Ammon's horn (tissue), 1 donor: ENCODE data around the gene FCRLA.
A peak's percentile ranks its signal among the peaks of the same experiment; 100 is the strongest.
"Not testable (repeated sequence)": the region's sequence is repeated elsewhere in the genome, so short reads cannot be mapped to it uniquely, and the experiment has no call there.

ENCODE experiments used
- DNase-seq: peaks from one replicate; pipeline ENCODE4 v3.0.0-alpha.2; 2016; ENCODE audit warnings: low spot score

The FCRLA gene

DNA sequence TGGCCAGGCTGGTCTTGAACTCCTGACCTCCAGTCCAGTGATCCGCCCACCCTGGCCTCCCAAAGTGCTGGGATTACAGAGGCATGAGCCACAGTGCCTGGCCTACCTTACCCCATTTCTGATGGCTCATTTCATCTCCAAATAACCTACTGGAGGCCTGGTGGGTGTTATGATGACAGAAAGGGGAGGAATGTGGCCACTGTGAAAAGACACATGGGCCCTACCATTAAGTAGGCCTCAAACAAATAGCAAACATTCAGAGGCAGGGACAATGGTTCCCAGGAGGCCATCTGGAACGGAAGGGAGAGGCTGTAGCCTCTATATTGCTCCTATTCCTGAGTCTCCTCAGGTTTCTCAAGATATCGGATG lies 932 bp upstream of the FCRLA start:
- no peak for DNase-seq

DNA sequence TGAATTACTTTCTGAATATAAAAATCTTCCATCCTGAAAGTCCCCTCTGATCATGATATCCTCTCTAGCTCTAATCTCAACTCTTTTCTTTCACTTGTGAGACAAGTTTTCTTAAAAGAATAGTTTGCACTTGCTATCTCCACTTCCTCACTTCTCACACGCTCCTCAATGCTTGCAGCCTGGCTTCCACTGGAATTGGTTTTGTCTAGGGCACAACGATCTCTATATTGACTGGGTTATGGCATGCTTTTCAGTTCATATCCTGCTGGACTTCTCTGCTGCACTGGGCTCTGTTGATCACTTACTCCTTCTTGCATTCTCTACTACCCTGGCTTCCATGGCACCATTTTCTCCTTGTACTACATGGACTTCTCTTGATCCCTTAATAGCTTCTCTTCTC lies 474 bp downstream of the FCRLA start:
- no peak for DNase-seq

- DNase-seq: no peak
These were observed 2.3 kb downstream of the FCRLA start for GRCh38 chr1:161709373-161709772.

GRCh38 chr1:161710560-161710959 lies 3.5 kb downstream of the FCRLA start:
- DNase-seq: no peak

DNA sequence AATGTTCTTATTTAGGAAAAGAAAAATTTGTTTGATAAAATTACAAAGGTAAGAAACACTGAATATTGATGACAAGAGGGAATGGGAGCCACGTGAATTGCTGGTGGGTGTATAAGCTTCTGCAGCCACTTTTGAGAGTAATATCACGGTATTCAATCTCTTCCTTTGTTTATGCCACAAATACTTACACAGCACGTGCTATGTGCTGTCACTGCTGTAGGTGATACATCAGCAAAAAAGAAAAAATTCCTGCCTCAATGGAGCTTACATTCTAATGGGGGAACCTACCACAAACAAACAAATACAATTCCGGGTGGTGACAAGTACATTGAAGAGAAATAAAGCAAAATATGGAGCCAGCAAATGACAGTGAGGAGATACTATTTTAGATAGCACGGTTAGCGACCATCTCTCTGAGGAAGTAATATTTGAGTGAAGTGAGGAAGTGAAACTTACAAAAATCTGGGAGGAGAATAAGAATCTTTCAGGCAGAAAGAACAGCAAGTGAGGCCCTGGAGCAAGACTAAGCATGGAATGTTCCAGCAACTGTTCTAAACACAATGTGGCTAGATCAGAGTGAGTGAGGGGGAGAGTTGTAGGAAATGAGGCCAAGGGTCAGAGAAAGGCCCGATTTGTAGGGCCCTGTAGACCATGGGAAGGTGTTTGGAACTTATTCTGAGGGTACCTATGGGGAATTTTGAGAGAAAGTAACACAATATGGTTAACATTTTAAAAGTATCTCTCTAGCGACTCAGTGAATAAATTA lies 11.7 kb downstream of the FCRLA start:
- peak; percentile 10 for DNase-seq

GRCh38 chr1:161719325-161719611 lies 12.2 kb downstream of the FCRLA start:
- DNase-seq: no peak

GRCh38 chr1:161720422-161720821 lies 13.4 kb downstream of the FCRLA start:
- no peak for DNase-seq

DNA sequence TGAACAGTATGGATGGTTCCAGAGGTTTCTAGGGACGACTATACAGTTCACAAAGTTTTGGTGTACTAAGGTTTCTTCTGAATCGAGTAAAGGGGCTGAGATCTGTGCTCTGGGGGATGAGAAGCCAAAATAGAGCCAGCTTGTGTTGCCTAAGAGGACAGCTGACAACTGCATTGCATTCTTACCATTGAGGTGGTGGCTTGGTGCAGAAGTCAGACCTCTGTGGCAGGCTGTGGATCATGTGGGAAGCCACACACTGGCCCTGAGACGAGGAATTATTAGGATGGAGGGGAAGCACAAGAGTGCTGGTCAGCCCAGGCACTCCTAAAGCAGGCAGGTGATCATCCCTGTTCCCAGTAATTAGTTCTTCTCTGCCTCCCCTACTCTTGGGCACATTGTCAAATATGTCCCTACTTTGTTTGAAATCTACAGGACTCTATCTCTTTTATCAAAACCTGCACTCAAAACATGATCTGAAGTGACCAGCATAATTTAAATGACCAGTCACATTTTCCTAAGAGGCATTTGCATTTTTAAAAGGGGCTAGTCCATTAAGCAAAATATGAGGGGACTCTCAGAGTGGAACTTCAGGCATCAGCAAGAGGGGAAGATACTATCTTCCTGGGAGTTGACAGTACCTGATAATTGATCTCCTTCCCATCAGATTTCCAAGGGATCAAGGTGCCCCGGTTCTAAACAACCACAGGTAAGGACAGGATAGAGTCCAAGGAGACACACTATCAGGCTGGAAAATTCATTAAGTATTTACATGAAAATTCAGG lies 14.1 kb downstream of the FCRLA start, which contains the start of gene FCRLB:
FCRLB (plus strand) TSS at position 589 of the 782 bp plus-strand sequence. CDS start 1,129 bp downstream, outside the sequence.
- no peak for DNase-seq

DNA sequence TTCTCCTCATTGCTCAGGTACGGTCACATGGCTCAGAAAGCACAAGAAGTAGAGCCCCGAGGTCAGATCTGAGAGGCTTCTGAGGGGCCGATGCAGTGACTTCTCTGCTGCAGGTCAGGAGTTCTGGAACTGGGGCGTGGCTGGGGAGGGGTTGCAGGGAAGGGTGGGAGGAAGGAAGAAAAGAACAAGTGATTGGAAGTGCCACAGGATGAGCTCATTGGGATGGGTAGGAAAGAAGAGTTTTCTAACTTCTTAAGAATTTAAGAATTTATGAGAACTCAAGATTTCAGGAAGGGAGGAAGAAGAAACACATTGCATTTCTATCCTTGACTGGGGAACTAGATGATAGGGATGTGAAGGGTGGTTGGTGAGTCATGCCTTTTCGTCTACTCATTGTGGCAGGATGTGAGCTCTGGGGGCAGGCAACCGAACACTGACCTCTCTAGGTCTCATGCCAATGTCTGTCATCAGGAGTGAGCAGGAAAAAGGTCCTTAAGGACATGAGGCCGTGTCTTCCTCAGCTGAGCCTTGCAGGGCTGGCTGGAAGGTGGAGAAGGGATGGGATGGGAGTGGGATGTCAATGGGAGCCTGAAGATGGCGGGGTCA lies 14.8 kb downstream of the FCRLA start:
- no peak for DNase-seq

DNA sequence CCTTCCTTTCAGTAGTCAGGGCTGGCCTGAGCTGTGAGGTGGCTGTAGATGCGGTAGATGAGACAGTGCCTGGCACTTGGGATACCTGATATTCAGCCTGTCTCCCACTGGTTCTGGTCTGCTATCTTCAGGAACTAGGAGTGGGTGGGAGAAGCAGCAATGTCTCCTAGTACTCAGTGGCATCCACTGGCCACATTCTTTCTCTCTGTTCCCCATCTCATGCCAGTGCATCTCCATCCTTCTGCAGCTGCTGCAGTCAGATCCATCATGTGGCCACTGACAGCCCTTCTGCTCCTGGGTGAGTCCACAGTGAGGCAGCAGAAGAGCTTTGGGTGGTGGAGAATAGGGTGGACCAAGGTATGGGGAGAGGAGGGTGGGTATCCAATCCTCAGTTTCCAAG lies 15.4 kb downstream of the FCRLA start:
- no peak for DNase-seq

- DNase-seq: no peak
These were observed 16.6 kb downstream of the FCRLA start for GRCh38 chr1:161723459-161724141.

DNA sequence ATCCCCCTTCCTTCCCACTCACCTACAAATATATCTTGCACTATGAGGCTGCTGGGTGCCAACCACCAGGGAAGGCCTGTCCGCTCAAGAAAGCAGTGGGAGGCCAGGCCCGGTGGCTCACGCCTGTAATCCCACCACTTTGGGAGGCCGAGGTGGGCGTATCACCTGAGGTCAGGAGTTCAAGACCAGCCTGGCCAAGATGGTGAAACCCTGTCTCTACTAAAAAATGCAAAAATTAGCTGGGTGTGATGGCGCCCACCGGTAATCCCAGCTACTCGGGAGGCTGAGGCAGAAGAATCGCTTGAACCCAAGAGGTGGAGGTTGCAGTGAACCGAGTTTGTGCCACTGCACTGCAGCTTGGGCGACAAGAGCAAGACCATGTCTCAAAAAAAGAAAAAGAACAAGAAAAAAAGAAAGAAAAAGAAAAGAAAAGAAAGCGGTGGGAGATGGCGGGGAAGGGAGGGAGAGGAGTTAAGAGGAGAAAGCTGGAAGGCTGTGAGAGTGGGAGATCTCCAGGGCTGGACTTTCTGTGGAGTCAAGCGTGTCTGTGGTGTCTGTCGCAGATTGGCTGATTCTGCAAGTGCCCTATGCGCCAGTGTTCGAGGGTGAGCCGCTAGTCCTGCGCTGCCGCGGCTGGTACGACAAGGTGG lies 18.4 kb downstream of the FCRLA start:
- not testable (repeated sequence) for DNase-seq

DNA sequence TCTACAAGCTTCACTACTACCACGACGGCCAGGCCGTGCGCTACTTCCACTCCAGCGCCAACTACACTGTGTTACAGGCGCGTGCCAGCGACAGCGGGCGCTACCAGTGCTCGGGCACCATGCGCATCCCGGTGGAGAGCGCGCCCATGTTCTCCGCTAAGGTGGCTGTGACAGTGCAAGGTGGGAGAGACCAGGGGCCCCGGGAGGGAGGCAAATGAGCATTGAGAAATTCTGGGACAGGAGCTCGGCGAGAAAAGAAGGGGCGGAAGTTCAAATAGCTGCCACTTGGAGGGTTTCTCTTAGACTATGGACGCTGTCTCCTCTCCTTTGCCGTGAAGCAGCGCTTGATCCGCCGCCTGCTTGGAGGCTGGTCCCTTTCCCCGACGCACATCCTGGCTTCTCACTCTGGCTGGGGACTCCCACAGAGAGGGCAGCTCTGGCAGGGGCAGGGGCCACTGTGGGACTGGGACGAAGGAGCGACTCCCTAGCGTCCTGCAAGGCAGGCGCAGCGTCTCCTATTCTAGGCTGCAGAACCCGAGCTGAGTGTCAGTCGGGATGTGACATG lies 19.0 kb downstream of the FCRLA start:
- peak; percentile 65 for DNase-seq

GRCh38 chr1:161726473-161727255 lies 19.6 kb downstream of the FCRLA start:
- peak; percentile 68 for DNase-seq

GRCh38 chr1:161727256-161727924 lies 20.4 kb downstream of the FCRLA start:
- DNase-seq: no peak

DNA sequence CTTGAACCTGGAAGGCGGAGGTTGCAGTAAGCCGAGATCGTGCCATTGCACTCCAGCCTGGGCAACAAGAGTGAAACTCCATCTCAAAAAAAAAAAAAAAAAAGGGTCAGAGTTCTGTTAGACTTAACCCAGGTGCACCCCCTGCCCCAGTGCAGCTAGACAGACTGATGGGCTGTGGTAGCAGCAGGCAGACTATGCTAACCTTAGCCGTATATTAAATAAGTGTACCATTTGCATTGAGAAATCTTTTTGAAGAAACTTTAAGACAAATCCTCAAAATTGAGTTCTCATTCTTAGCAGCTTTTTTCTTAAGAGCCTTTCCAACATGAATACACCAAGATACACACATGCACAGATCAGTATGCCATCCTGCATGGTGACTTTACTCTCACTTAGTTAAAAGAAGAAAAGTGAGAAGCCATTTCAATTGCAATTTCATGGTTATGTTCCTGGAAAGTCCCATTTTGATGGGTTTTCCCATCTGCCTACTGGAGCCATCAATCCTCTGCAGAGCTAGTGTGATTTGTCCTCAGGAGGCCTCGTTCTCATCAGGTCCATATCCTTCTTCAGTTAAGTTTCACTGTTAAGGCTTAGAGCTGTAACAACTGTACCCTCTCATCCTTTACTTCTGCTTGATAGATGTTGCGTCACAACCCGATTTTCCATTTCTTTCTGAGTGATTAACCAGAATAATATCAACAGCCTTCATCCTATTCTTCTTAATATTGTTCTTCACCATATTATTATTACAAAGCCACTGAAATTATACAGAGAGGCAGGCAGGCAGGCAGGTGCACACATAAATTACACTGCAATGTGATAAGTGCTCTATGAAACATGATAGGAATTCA lies 21.6 kb downstream of the FCRLA start:
- no peak for DNase-seq

DNA sequence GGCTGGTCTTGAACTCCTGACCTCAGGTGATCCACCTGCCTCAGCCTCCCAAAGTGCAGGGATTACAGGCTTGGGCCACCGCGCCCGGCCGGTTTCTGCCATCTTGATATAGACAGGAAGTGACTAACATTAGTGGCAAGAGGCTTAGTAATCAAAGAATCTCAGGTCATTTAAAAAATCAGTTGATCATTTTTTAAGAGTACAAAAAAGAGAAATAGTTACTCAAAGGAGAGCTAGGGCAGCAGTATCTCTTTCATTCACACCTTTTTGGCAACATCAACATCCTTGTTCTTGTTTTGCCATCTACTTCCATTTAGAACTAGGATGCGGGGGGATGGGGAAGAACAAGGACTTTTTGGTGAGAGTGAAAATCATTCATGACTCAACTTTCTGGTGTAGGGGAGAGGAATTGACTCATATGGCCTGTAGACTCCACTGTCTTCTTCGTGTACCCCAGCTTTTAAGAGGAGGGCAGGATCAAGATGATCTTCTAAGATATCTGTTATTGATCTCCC lies 23.1 kb downstream of the FCRLA start:
- DNase-seq: no peak

DNA sequence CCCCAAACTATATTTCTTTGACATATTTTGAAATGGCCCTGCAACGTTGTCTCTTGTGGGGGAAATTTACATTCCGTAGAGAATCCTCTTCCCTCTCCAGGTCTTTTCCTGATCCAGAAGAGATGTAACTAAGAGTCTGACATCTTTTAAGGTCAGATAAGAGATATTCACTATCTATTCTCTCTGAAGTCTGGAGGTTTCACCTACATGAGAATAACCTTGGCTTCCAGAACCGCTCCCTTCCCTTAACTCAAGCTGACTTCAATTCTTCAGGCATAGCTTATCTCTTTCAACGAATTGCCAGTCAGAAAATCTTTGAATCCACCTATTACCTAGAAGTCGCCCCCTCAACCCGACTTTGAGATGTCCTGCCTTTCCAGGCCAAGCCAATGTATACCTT lies 24.2 kb downstream of the FCRLA start:
- no peak for DNase-seq
